Fibroblast of skin of back (primary cell): Measurements from ENCODE around the gene SDC3. TPM values are rescaled to one million over a fixed set of nuclear protein-coding genes. Genes with fewer than 3 reads are reported as not detected.
"Not testable (repeated sequence)": the region's sequence is repeated elsewhere in the genome, so short reads cannot be mapped to it uniquely, and the experiment has no call there.

Experiments
- DNase-seq: peaks from one replicate; pipeline ENCODE4 v3.0.0-alpha.2; 2013
- polyA plus RNA-seq, 2 experiments: library from polyadenylated mRNA; unstranded; fragments of 120-200 nt; gene quantifications; one replicate each; pipeline ENCODE4 v1.2.1, GENCODE V29; 2013; ENCODE audit not compliant: insufficient read length in 2 of 2

Gene SDC3
- 48.4 TPM for polyA plus RNA-seq (2013, experiment 1 of 2; ENCODE audit: insufficient read length)
- polyA plus RNA-seq (2013, experiment 2 of 2; ENCODE audit: insufficient read length) = 50.3 TPM

GRCh38 chr1:30908696-30909364 lies at the start of gene SDC3:
SDC3 (minus strand) TSS chr1:30908758; CDS start chr1:30908586, 172 bp downstream.
- peak; percentile 50 for DNase-seq

GRCh38 chr1:30957560-30958222 lies 49.1 kb upstream of the SDC3 start:
- DNase-seq = no peak

GRCh38 chr1:30955448-30956015 lies 47.0 kb upstream of the SDC3 start:
- peak; percentile 74 for DNase-seq

- no peak for DNase-seq
Measured at GRCh38 chr1:30953685-30954084, 45.1 kb upstream of the SDC3 start.

- no peak for DNase-seq
Measured at GRCh38 chr1:30952098-30952497, 43.5 kb upstream of the SDC3 start.

GRCh38 chr1:30950700-30951099 lies 42.1 kb upstream of the SDC3 start:
- no peak for DNase-seq

- no peak for DNase-seq
Measured at GRCh38 chr1:30950053-30950452, 41.5 kb upstream of the SDC3 start.

GRCh38 chr1:30949487-30949838 lies 40.9 kb upstream of the SDC3 start:
- DNase-seq = not testable (repeated sequence)

- DNase-seq = peak; percentile 59
Measured at GRCh38 chr1:30948813-30949486, 40.4 kb upstream of the SDC3 start.

- no peak for DNase-seq
Measured at GRCh38 chr1:30948278-30948677, 39.7 kb upstream of the SDC3 start.

GRCh38 chr1:30947212-30947611 lies 38.7 kb upstream of the SDC3 start:
- DNase-seq = no peak

- peak; percentile 17 for DNase-seq
Measured at GRCh38 chr1:30942326-30942963, 33.9 kb upstream of the SDC3 start.

- DNase-seq = no peak
Measured at GRCh38 chr1:30940541-30940940, 32.0 kb upstream of the SDC3 start.

- DNase-seq = no peak
Measured at GRCh38 chr1:30936541-30937171, 28.1 kb upstream of the SDC3 start.

- DNase-seq = not testable (repeated sequence)
Measured at GRCh38 chr1:30935758-30936157, 27.2 kb upstream of the SDC3 start.

GRCh38 chr1:30934613-30935012 lies 26.1 kb upstream of the SDC3 start:
- no peak for DNase-seq

- peak; percentile 68 for DNase-seq
Measured at GRCh38 chr1:30933874-30934252, 25.3 kb upstream of the SDC3 start.

- no peak for DNase-seq
Measured at GRCh38 chr1:30930631-30931173, 22.1 kb upstream of the SDC3 start.

- no peak for DNase-seq
Measured at GRCh38 chr1:30929944-30930525, 21.5 kb upstream of the SDC3 start.

GRCh38 chr1:30929135-30929889 lies 20.8 kb upstream of the SDC3 start:
- peak; percentile 52 for DNase-seq

GRCh38 chr1:30928789-30929134 lies 20.2 kb upstream of the SDC3 start:
- DNase-seq = no peak
